Nucleus accumbens (tissue), 56 donors: ENCODE results near the gene PRPSAP1.
"Not testable (repeated sequence)": the region's sequence is repeated elsewhere in the genome, so short reads cannot be mapped to it uniquely, and the experiment has no call there.

Source experiments
- DNase-seq, 56 donors: peaks; one replicate each; lab custom pipeline; 2025; lab: John Stamatoyannopoulos, UW

Gene PRPSAP1

GRCh38 chr17:76365256-76365903 is 11.7 kb upstream of the PRPSAP1 start:
- DNase-seq: no peak

GRCh38 chr17:76363107-76363842 is 9.6 kb upstream of the PRPSAP1 start:
- no peak for DNase-seq

- no peak for DNase-seq
Observed at GRCh38 chr17:76360461-76360860, 6.7 kb upstream of the PRPSAP1 start.

GRCh38 chr17:76359776-76360175 is 6.1 kb upstream of the PRPSAP1 start:
- not testable (repeated sequence) for DNase-seq

- no peak for DNase-seq
Observed at GRCh38 chr17:76359375-76359774, 5.7 kb upstream of the PRPSAP1 start.

GRCh38 chr17:76357597-76358158 is 4.0 kb upstream of the PRPSAP1 start:
- no peak for DNase-seq

GRCh38 chr17:76356803-76357456 is 3.2 kb upstream of the PRPSAP1 start:
- DNase-seq: no peak

GRCh38 chr17:76354747-76355310 is 1.1 kb upstream of the PRPSAP1 start:
- DNase-seq: no peak

GRCh38 chr17:76354317-76354729 is 607 bp upstream of the PRPSAP1 start:
- no peak for DNase-seq

GRCh38 chr17:76353004-76353598 is 615 bp downstream of the PRPSAP1 start:
- peak in 10 of 56 donors; percentile 14 to 56 (median 34) for DNase-seq

- DNase-seq: no peak
Observed at GRCh38 chr17:76351526-76352071, 2.1 kb downstream of the PRPSAP1 start.

GRCh38 chr17:76350463-76350862 is 3.3 kb downstream of the PRPSAP1 start:
- no peak for DNase-seq

GRCh38 chr17:76346936-76347335 is 6.8 kb downstream of the PRPSAP1 start:
- DNase-seq: not testable (repeated sequence)

- DNase-seq: no peak
Observed at GRCh38 chr17:76345377-76345974, 8.2 kb downstream of the PRPSAP1 start.

GRCh38 chr17:76343106-76343505 is 10.6 kb downstream of the PRPSAP1 start:
- no peak for DNase-seq

- no peak for DNase-seq
Observed at GRCh38 chr17:76341301-76341700, 12.4 kb downstream of the PRPSAP1 start.

GRCh38 chr17:76337413-76337777 is 16.3 kb downstream of the PRPSAP1 start:
- no peak for DNase-seq

GRCh38 chr17:76336756-76337412 is 16.8 kb downstream of the PRPSAP1 start:
- no peak for DNase-seq

GRCh38 chr17:76335716-76336381 is 17.9 kb downstream of the PRPSAP1 start:
- DNase-seq: no peak
